ENCODE results near the gene AGBL2.
A peak's percentile ranks its signal among the peaks of the same experiment; 100 is the strongest.

Gene AGBL2

GRCh38 chr11:47626234-47626633 lies 88.9 kb downstream of the AGBL2 start:
- DNase-seq = no peak

- no peak for DNase-seq
Observed at GRCh38 chr11:47620836-47621378, 94.3 kb downstream of the AGBL2 start.

GRCh38 chr11:47617417-47617809 lies 97.8 kb downstream of the AGBL2 start:
- DNase-seq = no peak

- DNase-seq = peak; percentile 71 to 75
Observed at GRCh38 chr11:47616726-47617416, 98.3 kb downstream of the AGBL2 start.

- no peak for DNase-seq
Observed at GRCh38 chr11:47615249-47615648, 99.9 kb downstream of the AGBL2 start.

- peak; percentile 52 to 55 for DNase-seq
Observed at GRCh38 chr11:47611348-47611794, 103.8 kb downstream of the AGBL2 start.

- DNase-seq = no peak
Observed at GRCh38 chr11:47609675-47610074, 105.5 kb downstream of the AGBL2 start.
